ENCODE results near the gene ZNF777. TPM values are rescaled to one million over a fixed set of nuclear protein-coding genes. Genes with fewer than 3 reads are reported as not detected.

Gene ZNF777
- total RNA-seq, 1 donor from 2014 or later: 15.1 TPM

DNA sequence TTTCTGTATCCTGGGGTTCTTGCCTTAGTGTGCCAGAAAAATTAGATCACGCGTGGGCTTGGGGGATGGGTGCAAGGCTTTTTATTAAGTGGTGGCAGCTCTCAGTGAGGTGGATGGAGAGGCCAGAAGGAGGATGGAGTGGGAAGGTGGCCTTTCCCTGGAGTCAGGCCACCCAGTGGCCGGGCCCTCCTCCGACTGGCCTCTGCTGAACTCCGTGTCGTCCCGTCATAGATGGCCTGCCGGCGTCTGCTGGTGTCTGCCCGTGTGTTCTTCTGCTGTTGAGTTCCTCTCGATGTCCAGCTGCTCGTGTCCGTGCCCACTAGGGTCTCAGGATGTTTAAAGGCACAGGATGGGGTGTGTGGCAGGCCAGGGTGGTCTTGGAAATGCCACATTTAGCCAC, 40.8 kb upstream of the ZNF777 start:
- TF ChIP-seq, protein P1, sequence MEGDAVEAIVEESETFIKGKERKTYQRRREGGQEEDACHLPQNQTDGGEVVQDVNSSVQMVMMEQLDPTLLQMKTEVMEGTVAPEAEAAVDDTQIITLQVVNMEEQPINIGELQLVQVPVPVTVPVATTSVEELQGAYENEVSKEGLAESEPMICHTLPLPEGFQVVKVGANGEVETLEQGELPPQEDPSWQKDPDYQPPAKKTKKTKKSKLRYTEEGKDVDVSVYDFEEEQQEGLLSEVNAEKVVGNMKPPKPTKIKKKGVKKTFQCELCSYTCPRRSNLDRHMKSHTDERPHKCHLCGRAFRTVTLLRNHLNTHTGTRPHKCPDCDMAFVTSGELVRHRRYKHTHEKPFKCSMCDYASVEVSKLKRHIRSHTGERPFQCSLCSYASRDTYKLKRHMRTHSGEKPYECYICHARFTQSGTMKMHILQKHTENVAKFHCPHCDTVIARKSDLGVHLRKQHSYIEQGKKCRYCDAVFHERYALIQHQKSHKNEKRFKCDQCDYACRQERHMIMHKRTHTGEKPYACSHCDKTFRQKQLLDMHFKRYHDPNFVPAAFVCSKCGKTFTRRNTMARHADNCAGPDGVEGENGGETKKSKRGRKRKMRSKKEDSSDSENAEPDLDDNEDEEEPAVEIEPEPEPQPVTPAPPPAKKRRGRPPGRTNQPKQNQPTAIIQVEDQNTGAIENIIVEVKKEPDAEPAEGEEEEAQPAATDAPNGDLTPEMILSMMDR (IDR thresholded peaks at IDR 0.05): no peak
- Mint-ChIP-seq H3K4me1 (ENCODE audit: low read depth) (peaks cover 2% of the 10 kb centered on the region), H3K9me3 (ENCODE audit: low read depth) (peaks cover 22% of the 10 kb centered on the region), H3K36me3 (ENCODE audit: low read depth) (peaks cover 8% of the 10 kb centered on the region), H3K4me3 (ENCODE audit: unreplicated experiment) (no peak overlapping the region), H3K27me3 (ENCODE audit: low read depth) (peaks cover 2% of the 10 kb centered on the region), H3K27ac (ENCODE audit: unreplicated experiment) (no peak overlapping the region)
- DNase-seq (ENCODE audit: low spot score): no peak

DNA sequence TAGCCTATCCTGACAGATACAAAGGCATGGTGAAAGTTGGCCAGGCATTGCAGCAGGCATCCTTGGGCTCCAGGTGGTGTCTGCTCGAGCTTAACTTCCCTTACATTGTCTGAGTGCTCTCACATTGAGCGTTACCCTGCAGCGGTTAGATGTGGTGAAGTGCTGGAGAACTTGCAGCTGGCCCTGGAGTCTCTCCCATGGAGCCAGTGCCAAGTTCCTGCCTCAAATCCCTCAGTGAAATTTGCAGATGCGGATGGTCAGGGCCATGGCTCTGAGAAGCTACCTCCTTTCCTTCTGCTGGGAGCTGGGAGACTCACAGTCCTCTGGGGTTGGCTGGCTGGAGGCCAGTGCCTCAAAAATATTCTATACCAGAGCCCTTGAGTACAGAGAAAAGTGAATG, 40.0 kb upstream of the ZNF777 start:
- H3K27ac Mint-ChIP-seq (ENCODE audit: unreplicated experiment): no peak overlapping the region
- no peak overlapping the region for H3K4me3 Mint-ChIP-seq (ENCODE audit: unreplicated experiment)
- H3K9me3 Mint-ChIP-seq (ENCODE audit: low read depth): peaks cover 18% of the 10 kb centered on the region
- peaks cover 2% of the 10 kb centered on the region for H3K27me3 Mint-ChIP-seq (ENCODE audit: low read depth)
- peaks cover 9% of the 10 kb centered on the region for H3K4me1 Mint-ChIP-seq (ENCODE audit: low read depth)
- peaks cover 8% of the 10 kb centered on the region for H3K36me3 Mint-ChIP-seq (ENCODE audit: low read depth)
- no peak for DNase-seq (ENCODE audit: low spot score)
- TF ChIP-seq, protein P1 (IDR thresholded peaks at IDR 0.05): no peak

DNA sequence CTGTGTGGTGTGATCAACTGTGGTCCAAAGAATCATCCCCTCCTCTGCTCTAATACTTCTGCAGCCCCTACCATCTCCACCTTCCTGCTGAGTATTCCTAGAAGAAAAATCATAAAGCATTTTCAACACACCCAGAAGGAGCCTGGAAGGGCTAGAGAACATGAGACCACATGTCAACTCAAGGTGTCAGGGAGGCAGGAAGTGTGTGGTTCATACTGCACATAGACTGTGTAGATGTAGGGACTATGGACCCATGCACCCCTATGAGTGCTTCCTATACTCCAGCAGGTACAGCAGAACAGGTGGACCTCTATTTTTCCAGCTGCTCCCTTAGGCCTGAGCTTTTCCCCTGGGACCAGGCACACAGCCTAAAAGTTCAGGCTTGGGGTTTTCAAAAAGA, 39.3 kb upstream of the ZNF777 start:
- H3K4me1 Mint-ChIP-seq (ENCODE audit: low read depth): peaks cover 16% of the 10 kb centered on the region
- DNase-seq (ENCODE audit: low spot score): no peak
- H3K27ac Mint-ChIP-seq (ENCODE audit: unreplicated experiment): no peak overlapping the region
- H3K4me3 Mint-ChIP-seq (ENCODE audit: unreplicated experiment): no peak overlapping the region
- TF ChIP-seq, protein P1 (IDR thresholded peaks at IDR 0.05): no peak
- H3K27me3 Mint-ChIP-seq (ENCODE audit: low read depth): peaks cover 2% of the 10 kb centered on the region
- H3K9me3 Mint-ChIP-seq (ENCODE audit: low read depth): peaks cover 12% of the 10 kb centered on the region
- peaks cover 4% of the 10 kb centered on the region for H3K36me3 Mint-ChIP-seq (ENCODE audit: low read depth)

DNA sequence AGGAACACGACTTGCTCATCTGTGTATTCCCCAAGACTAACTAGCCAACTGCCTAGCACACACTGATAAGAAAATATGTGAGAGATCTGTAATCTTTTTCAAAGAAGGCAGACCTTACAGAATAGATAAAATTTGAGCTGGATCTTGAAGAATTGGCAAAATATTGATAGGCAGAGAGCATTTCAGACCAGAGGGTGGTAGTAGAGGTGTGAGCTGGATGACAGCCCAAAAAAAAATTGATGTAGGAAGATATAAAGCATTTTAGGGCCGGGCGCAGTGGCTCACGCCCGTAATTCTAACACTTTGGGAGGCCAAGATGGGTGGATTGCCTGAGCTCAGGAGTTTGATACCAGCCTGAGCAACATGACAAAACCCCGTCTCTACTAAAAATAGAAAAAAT, 37.9 kb upstream of the ZNF777 start:
- no peak for DNase-seq (ENCODE audit: low spot score)

DNA sequence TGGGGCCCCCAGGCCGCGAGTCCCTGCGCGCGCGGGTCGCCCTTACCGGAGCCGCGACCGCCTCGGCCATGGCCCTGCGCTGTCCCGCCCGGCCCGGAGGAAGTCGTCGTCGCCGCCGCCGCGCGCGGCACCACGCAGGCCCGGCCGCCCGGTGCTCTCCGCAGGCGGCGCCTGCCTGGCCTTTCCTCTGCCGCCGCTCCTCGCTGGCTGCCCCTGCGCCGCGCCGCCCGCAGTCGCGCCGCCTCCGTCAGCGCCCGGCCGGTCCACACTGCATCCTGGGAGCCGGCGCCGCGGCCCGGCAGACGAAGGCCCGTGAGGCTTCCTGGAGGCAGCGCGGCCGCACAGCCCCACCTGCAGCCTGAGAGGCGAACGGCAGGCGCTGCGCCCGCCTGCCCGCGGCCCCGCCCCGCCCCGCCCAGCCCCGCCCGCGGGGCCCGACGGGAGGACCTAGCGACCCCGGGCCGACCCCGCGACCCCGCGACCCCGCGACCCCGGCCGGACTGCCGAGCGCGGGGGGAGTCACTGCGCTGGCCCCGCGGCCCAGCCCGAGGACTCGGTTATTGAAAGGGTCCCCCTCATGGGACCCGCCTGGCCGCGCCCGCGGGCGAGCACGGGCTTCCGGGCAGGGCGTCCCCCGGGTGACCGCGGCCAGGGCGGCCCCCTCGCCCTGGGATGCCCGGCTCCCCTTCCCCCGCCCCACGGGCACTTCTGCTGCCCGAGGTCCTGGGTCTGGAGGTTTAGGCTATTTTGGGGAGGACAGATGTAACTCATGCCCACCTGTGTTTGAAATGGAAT, 36.8 kb upstream of the ZNF777 start, which contains the start of gene ZNF746:
ZNF746 (minus strand) TSS at position 343 of the 795 bp plus-strand sequence; CDS start at position 70, 273 bp downstream.
- Mint-ChIP-seq H3K9me3 (ENCODE audit: low read depth) (no peaks in the 10 kb centered on the region), H3K4me3 (ENCODE audit: unreplicated experiment) (peak within 1 kb of the TSS; percentile 93), H3K4me1 (ENCODE audit: low read depth) (peaks cover 23% of the 10 kb centered on the region), H3K36me3 (ENCODE audit: low read depth) (peaks cover 11% of the 10 kb centered on the region), H3K27me3 (ENCODE audit: low read depth) (no peaks in the 10 kb centered on the region), H3K27ac (ENCODE audit: unreplicated experiment) (peak within 1 kb of the TSS; percentile 93)
- peak; percentile 93 for DNase-seq (ENCODE audit: low spot score)
- TF ChIP-seq, protein P1 (IDR thresholded peaks at IDR 0.05): peak; percentile 74

More for the DNA sequence above, 37.9 kb upstream of the ZNF777 start:
- TF ChIP-seq, protein P1 (IDR thresholded peaks at IDR 0.05): no peak
- H3K27ac Mint-ChIP-seq (ENCODE audit: unreplicated experiment): no peak overlapping the region
- no peaks in the 10 kb centered on the region for H3K9me3 Mint-ChIP-seq (ENCODE audit: low read depth)
- peaks cover 2% of the 10 kb centered on the region for H3K27me3 Mint-ChIP-seq (ENCODE audit: low read depth)
- peaks cover 4% of the 10 kb centered on the region for H3K36me3 Mint-ChIP-seq (ENCODE audit: low read depth)
- no peak overlapping the region for H3K4me3 Mint-ChIP-seq (ENCODE audit: unreplicated experiment)
- H3K4me1 Mint-ChIP-seq (ENCODE audit: low read depth): peaks cover 23% of the 10 kb centered on the region

Measured in chondrocyte (in vitro differentiated cells).